Measurements from ENCODE around the gene ZNF304.
A peak's percentile ranks its signal among the peaks of the same experiment; 100 is the strongest.
"Not testable (repeated sequence)": the region's sequence is repeated elsewhere in the genome, so short reads cannot be mapped to it uniquely, and the experiment has no call there.

ZNF304 gene

GRCh38 chr19:57362419-57362818 is 11.3 kb downstream of the ZNF304 start:
- no peak for DNase-seq (ENCODE audit: low read depth)

GRCh38 chr19:57362997-57363687 is 12.1 kb downstream of the ZNF304 start, which contains the start of the genes TRAPPC2B and ZNF547:
TSS of gene TRAPPC2B (plus strand) at chr19:57363551. CDS start at chr19:57364834, 1,283 bp downstream.
TSS of gene ZNF547 (plus strand) at chr19:57363551. CDS start at chr19:57368556, 5,005 bp downstream.
- DNase-seq (ENCODE audit: low read depth) = peak; percentile 94

GRCh38 chr19:57363688-57364181 is 12.7 kb downstream of the ZNF304 start:
- no peak for DNase-seq (ENCODE audit: low read depth)

GRCh38 chr19:57366776-57367175 is 15.7 kb downstream of the ZNF304 start:
- DNase-seq (ENCODE audit: low read depth) = no peak

GRCh38 chr19:57374179-57374578 is 23.1 kb downstream of the ZNF304 start:
- DNase-seq (ENCODE audit: low read depth) = no peak

GRCh38 chr19:57374647-57375046 is 23.6 kb downstream of the ZNF304 start:
- DNase-seq (ENCODE audit: low read depth) = not testable (repeated sequence)

- no peak for DNase-seq (ENCODE audit: low read depth)
These were observed 25.1 kb downstream of the ZNF304 start for GRCh38 chr19:57376151-57376550.

GRCh38 chr19:57377498-57378146 is 26.6 kb downstream of the ZNF304 start:
- no peak for DNase-seq (ENCODE audit: low read depth)

GRCh38 chr19:57380923-57381322 is 29.9 kb downstream of the ZNF304 start:
- DNase-seq (ENCODE audit: low read depth) = no peak

- DNase-seq (ENCODE audit: low read depth) = no peak
These were observed 31.9 kb downstream of the ZNF304 start for GRCh38 chr19:57382806-57383488.

GRCh38 chr19:57389194-57389729 is 38.2 kb downstream of the ZNF304 start:
- no peak for DNase-seq (ENCODE audit: low read depth)

- peak; percentile 96 for DNase-seq (ENCODE audit: low read depth)
These were observed 38.9 kb downstream of the ZNF304 start, which contains the start of gene ZNF548 for GRCh38 chr19:57389730-57390598. TSS of gene ZNF548 (plus strand) at chr19:57389854. CDS start at chr19:57390100, 246 bp downstream.

GRCh38 chr19:57395710-57396109 is 44.6 kb downstream of the ZNF304 start:
- DNase-seq (ENCODE audit: low read depth) = no peak

- DNase-seq (ENCODE audit: low read depth) = no peak
These were observed 47.8 kb downstream of the ZNF304 start for GRCh38 chr19:57398868-57399267.

GRCh38 chr19:57403737-57404563 is 52.9 kb downstream of the ZNF304 start:
- DNase-seq (ENCODE audit: low read depth) = no peak

GRCh38 chr19:57406516-57407123 is 55.5 kb downstream of the ZNF304 start:
- DNase-seq (ENCODE audit: low read depth) = peak; percentile 30
